Measurements from ENCODE around the gene TSHZ2. TPM values are rescaled to one million over a fixed set of nuclear protein-coding genes. Genes with fewer than 3 reads are reported as not detected.

TSHZ2 gene
- total RNA-seq, 3 donors from 2014 or later (not counting 1 experiment from before 2014, with no cell fraction given), result 1.8 to 1.9 TPM; not detected in 1

GRCh38 chr20:52999040-52999439 lies 26.9 kb downstream of the TSHZ2 start:
- Histone ChIP-seq H3K4me3 (ENCODE audit: low read length) (no peak overlapping the region), H3K4me1 (ENCODE audit: control insufficient read depth, insufficient read depth, low read length) (no peaks in the 10 kb centered on the region), H3K27ac (ENCODE audit: low read length) (no peak overlapping the region), H3K27me3 (ENCODE audit: control insufficient read depth, insufficient read depth, low read length) (no peaks in the 10 kb centered on the region), H3K9me3 (ENCODE audit: control insufficient read depth, insufficient read depth, low read length) (no peaks in the 10 kb centered on the region), H3K36me3 (ENCODE audit: control insufficient read depth, insufficient read depth, low read length) (no peaks in the 10 kb centered on the region)
- DNase-seq (no peak), ATAC-seq (no peak)
- intact Hi-C loops (cut with micrococcal nuclease), result no loop called here
- no peaks in the 10 kb centered on the region for H3K4me1 Mint-ChIP-seq
- H3K27ac Mint-ChIP-seq, result no peak overlapping the region
- no peak overlapping the region for H3K4me3 Mint-ChIP-seq
- no peaks in the 10 kb centered on the region for H3K9me3 Mint-ChIP-seq
- TF ChIP-seq, protein P1, sequence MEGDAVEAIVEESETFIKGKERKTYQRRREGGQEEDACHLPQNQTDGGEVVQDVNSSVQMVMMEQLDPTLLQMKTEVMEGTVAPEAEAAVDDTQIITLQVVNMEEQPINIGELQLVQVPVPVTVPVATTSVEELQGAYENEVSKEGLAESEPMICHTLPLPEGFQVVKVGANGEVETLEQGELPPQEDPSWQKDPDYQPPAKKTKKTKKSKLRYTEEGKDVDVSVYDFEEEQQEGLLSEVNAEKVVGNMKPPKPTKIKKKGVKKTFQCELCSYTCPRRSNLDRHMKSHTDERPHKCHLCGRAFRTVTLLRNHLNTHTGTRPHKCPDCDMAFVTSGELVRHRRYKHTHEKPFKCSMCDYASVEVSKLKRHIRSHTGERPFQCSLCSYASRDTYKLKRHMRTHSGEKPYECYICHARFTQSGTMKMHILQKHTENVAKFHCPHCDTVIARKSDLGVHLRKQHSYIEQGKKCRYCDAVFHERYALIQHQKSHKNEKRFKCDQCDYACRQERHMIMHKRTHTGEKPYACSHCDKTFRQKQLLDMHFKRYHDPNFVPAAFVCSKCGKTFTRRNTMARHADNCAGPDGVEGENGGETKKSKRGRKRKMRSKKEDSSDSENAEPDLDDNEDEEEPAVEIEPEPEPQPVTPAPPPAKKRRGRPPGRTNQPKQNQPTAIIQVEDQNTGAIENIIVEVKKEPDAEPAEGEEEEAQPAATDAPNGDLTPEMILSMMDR (IDR thresholded peaks at IDR 0.05), result no peak
- 63% methylated on average over 2 of the region's 2 CpGs for WGBS (ENCODE audit: insufficient coverage)
- H3K36me3 Mint-ChIP-seq, result no peaks in the 10 kb centered on the region
- H3K27me3 Mint-ChIP-seq (ENCODE audit: low read depth in 2 of 2), result peaks cover 3 to 15% of the 10 kb centered on the region in 2 donors

GRCh38 chr20:53001498-53002301 lies 29.5 kb downstream of the TSHZ2 start:
- Histone ChIP-seq H3K9me3 (ENCODE audit: control insufficient read depth, insufficient read depth, low read length) (no peaks in the 10 kb centered on the region), H3K36me3 (ENCODE audit: control insufficient read depth, insufficient read depth, low read length) (no peaks in the 10 kb centered on the region), H3K4me1 (ENCODE audit: control insufficient read depth, insufficient read depth, low read length) (no peaks in the 10 kb centered on the region), H3K4me3 (ENCODE audit: low read length) (no peak overlapping the region), H3K27ac (ENCODE audit: low read length) (no peak overlapping the region), H3K27me3 (ENCODE audit: control insufficient read depth, insufficient read depth, low read length) (no peaks in the 10 kb centered on the region)
- Mint-ChIP-seq H3K27me3 (ENCODE audit: low read depth in 2 of 2) (peaks cover 3 to 20% of the 10 kb centered on the region in 2 donors), H3K36me3 (no peaks in the 10 kb centered on the region), H3K27ac (no peak overlapping the region), H3K4me1 (no peaks in the 10 kb centered on the region), H3K4me3 (no peak overlapping the region), H3K9me3 (no peaks in the 10 kb centered on the region)
- ATAC-seq (no peak), DNase-seq (peak in 1 of 2 donors; percentile 65)
- WGBS (ENCODE audit: insufficient coverage), result 42% methylated on average over 9 of the region's 9 CpGs
- TF ChIP-seq, protein P1 (IDR thresholded peaks at IDR 0.05), result no peak
- intact Hi-C loops (cut with micrococcal nuclease), result no loop called here

GRCh38 chr20:53002786-53003185 lies 30.6 kb downstream of the TSHZ2 start:
- H3K27me3 ChIP-seq (ENCODE audit: control insufficient read depth, insufficient read depth, low read length), result no peaks in the 10 kb centered on the region
- WGBS (ENCODE audit: insufficient coverage), result 71% methylated on average over 4 of the region's 5 CpGs
- DNase-seq (no peak), ATAC-seq (no peak)
- intact Hi-C loops (cut with micrococcal nuclease), result no loop called here
- H3K36me3 ChIP-seq (ENCODE audit: control insufficient read depth, insufficient read depth, low read length), result no peaks in the 10 kb centered on the region
- no peaks in the 10 kb centered on the region for H3K9me3 ChIP-seq (ENCODE audit: control insufficient read depth, insufficient read depth, low read length)
- no peaks in the 10 kb centered on the region for H3K9me3 Mint-ChIP-seq
- peaks cover 5 to 24% of the 10 kb centered on the region in 2 donors for H3K27me3 Mint-ChIP-seq (ENCODE audit: low read depth in 2 of 2)
- H3K4me1 Mint-ChIP-seq, result no peaks in the 10 kb centered on the region
- no peaks in the 10 kb centered on the region for H3K4me1 ChIP-seq (ENCODE audit: control insufficient read depth, insufficient read depth, low read length)
- no peak overlapping the region for H3K27ac Mint-ChIP-seq
- no peaks in the 10 kb centered on the region for H3K36me3 Mint-ChIP-seq
- TF ChIP-seq, protein P1 (IDR thresholded peaks at IDR 0.05), result no peak
- H3K4me3 Mint-ChIP-seq, result no peak overlapping the region
- no peak overlapping the region for H3K27ac ChIP-seq (ENCODE audit: low read length)
- no peak overlapping the region for H3K4me3 ChIP-seq (ENCODE audit: low read length)
